ENCODE data around the gene TTYH3.

- TF ChIP-seq NFE2 (IDR thresholded peaks at IDR 0.05; ENCODE audit: low read depth) = no peak
- no peak for TF ChIP-seq SNRNP70 (optimal IDR thresholded peaks at IDR 0.05; ENCODE audit: low read depth, low read length)
- no peak for TF ChIP-seq CTCF (IDR thresholded peaks at IDR 0.05 in 2 of 3, conservative IDR thresholded peaks at IDR 0.05 in 1 of 3; ENCODE audit: insufficient read depth in 2 of 3, low read depth in 1 of 3, low read length in 3 of 3)
- no peak for TF ChIP-seq GTF2F1 (IDR thresholded peaks at IDR 0.05; ENCODE audit: low read depth, low read length)
These were observed 5.9 kb downstream of the TTYH3 start for GRCh38 chr7:2637505-2638223.
